Liver (tissue), 9 donors: ENCODE results near the gene CTXND2. TPM values are rescaled to one million over a fixed set of nuclear protein-coding genes. Genes with fewer than 3 reads are reported as not detected.

Experiments used
- DNase-seq: peaks from one replicate; pipeline ENCODE4 v3.0.0-alpha.2; 2017; ENCODE audit warnings: low spot score
- H3K27ac ChIP-seq, 2 donors: one replicate each; pipeline ENCODE4 v1.7.0; 2013; ENCODE audit warnings: inconsistent platforms in 2 of 2, low read length in 2 of 2, control low read depth in 1 of 2, low read depth in 1 of 2, mild to moderate bottlenecking in 1 of 2
- H3K27me3 ChIP-seq, 4 donors: one replicate each; pipeline versions ENCODE4 v1.6.1 to v1.7.0; 2013; ENCODE audit warnings: low read length in 3 of 4, inconsistent platforms in 1 of 4, mild to moderate bottlenecking in 1 of 4, moderate library complexity in 1 of 4; ENCODE audit not compliant: control insufficient read depth in 4 of 4, insufficient read depth in 4 of 4
- H3K36me3 ChIP-seq, 4 donors: one replicate each; pipeline versions ENCODE4 v1.6.1 to v1.7.0; 2013; ENCODE audit warnings: low read length in 3 of 4, mild to moderate bottlenecking in 3 of 4, low read depth in 1 of 4, moderate library complexity in 1 of 4; ENCODE audit not compliant: control insufficient read depth in 4 of 4, insufficient read depth in 3 of 4
- H3K4me1 ChIP-seq, 4 donors: one replicate each; pipeline versions ENCODE4 v1.6.1 to v1.7.0; 2013; ENCODE audit warnings: low read length in 3 of 4, mild to moderate bottlenecking in 3 of 4, moderate library complexity in 1 of 4; ENCODE audit not compliant: control insufficient read depth in 4 of 4, insufficient read depth in 4 of 4
- H3K4me3 ChIP-seq, 3 donors: one replicate each; pipeline versions ENCODE4 v1.6.1 to v1.7.0; 2013; ENCODE audit warnings: low read length in 3 of 3, control low read depth in 1 of 3, low read depth in 1 of 3, mild to moderate bottlenecking in 1 of 3
- H3K9ac ChIP-seq, 2 donors: one replicate each; pipeline ENCODE4 v1.7.0; 2013; ENCODE audit warnings: low read length in 2 of 2, mild to moderate bottlenecking in 2 of 2, moderate library complexity in 2 of 2, control low read depth in 1 of 2, low read depth in 1 of 2
- H3K9me3 ChIP-seq, 4 donors: one replicate each; pipeline versions ENCODE4 v1.6.1 to v1.7.0; 2013; ENCODE audit warnings: low read length in 3 of 4; ENCODE audit not compliant: control insufficient read depth in 4 of 4
- CTCF ChIP-seq: fragments of 150-350 bp; IDR thresholded peaks from 2 replicates; pipeline ENCODE4 v1.5.1; 2017; ENCODE audit warnings: improper control_type of control experiment, low read depth, low read length; ENCODE audit not compliant: missing input control
- EGR1 ChIP-seq, 2 donors: IDR thresholded peaks; 2 replicates each; pipeline ENCODE4 v1.6.1; 2016 to 2018; ENCODE audit warnings: antibody characterized with exemption in 2 of 2, low read depth in 2 of 2
- FOXA1 ChIP-seq: IDR thresholded peaks from 2 replicates; pipeline ENCODE4 v1.6.1; 2016; ENCODE audit warnings: antibody characterized with exemption
- FOXA2 ChIP-seq: IDR thresholded peaks from 2 replicates; pipeline ENCODE4 v1.6.1; 2016; ENCODE audit warnings: antibody characterized with exemption
- GABPA ChIP-seq, 2 donors: IDR thresholded peaks in 1 of 2; conservative IDR thresholded peaks in 1 of 2; 2 replicates each; pipeline ENCODE4 v1.6.1; 2016; ENCODE audit warnings: antibody characterized with exemption in 2 of 2, mild to moderate bottlenecking in 1 of 2, moderate library complexity in 1 of 2
- HNF4A ChIP-seq, 2 donors: conservative IDR thresholded peaks; 2 replicates each; pipeline ENCODE4 v1.6.1; 2016; ENCODE audit warnings: antibody characterized with exemption in 2 of 2, mild to moderate bottlenecking in 2 of 2
- HNF4G ChIP-seq: IDR thresholded peaks from 2 replicates; pipeline ENCODE4 v1.6.1; 2016; ENCODE audit warnings: antibody characterized with exemption
- JUND ChIP-seq, 2 donors: IDR thresholded peaks; 2 replicates each; pipeline ENCODE4 v1.6.1; 2016; ENCODE audit warnings: antibody characterized with exemption in 2 of 2
- MAX ChIP-seq: IDR thresholded peaks from 2 replicates; pipeline ENCODE4 v1.6.1; 2016; ENCODE audit warnings: antibody characterized with exemption
- NR2F2 ChIP-seq: IDR thresholded peaks from 2 replicates; pipeline ENCODE4 v1.6.1; 2016; ENCODE audit warnings: antibody characterized with exemption
- RAD21 ChIP-seq, 2 donors: IDR thresholded peaks; 2 replicates each; pipeline ENCODE4 v1.6.1; 2016; ENCODE audit warnings: antibody characterized with exemption in 2 of 2, mild to moderate bottlenecking in 2 of 2
- REST ChIP-seq: IDR thresholded peaks from 2 replicates; pipeline ENCODE4 v1.6.1; 2016; ENCODE audit warnings: antibody characterized with exemption, mild to moderate bottlenecking
- RXRA ChIP-seq, 2 donors: IDR thresholded peaks; 2 replicates each; pipeline ENCODE4 v1.6.1; 2017 to 2018; ENCODE audit warnings: antibody characterized with exemption in 2 of 2, mild to moderate bottlenecking in 1 of 2
- SP1 ChIP-seq: IDR thresholded peaks from 2 replicates; pipeline ENCODE4 v1.6.1; 2018; ENCODE audit warnings: antibody characterized with exemption, mild to moderate bottlenecking
- TAF1 ChIP-seq: conservative IDR thresholded peaks from 2 replicates; pipeline ENCODE4 v1.6.1; 2016; ENCODE audit warnings: antibody characterized with exemption, mild to moderate bottlenecking
- YY1 ChIP-seq: IDR thresholded peaks from 2 replicates; pipeline ENCODE4 v1.6.1; 2016; ENCODE audit warnings: antibody characterized with exemption, mild to moderate bottlenecking
- ZBTB33 ChIP-seq: IDR thresholded peaks from 2 replicates; pipeline ENCODE4 v1.6.1; 2016; ENCODE audit warnings: antibody characterized with exemption
- WGBS: extraction: QIAGEN DNeasy Blood & Tissue Kit; methylation state at CpG from one replicate; pipeline ENCODE4 v1.1.7; 2013; 5-methylcytosine and 5-hydroxymethylcytosine counted together
- polyA plus RNA-seq, 2 donors: library from polyadenylated mRNA; stranded (reverse) in 1 of 2; unstranded in 1 of 2; fragments of 200-250 nt in 1 of 2; fragments of >200 nt in 1 of 2; fragmentation: Nextera tagmentation in 1 of 2; extraction: Ambion mirVana in 1 of 2; gene quantifications; one replicate each; pipeline versions ENCODE4 v1.2.1 to v1.2.3, GENCODE V29; 2013 to 2015
- total RNA-seq, 2 donors: library from RNA; depleted of rRNA; stranded (reverse); fragments of >200 nt; gene quantifications; one replicate each; pipeline ENCODE4 v1.2.3, GENCODE V29; 2014
- TF ChIP-seq, protein P1 (sequence below): IDR thresholded peaks from 2 replicates; pipeline ENCODE4 v1.6.1; 2016; ENCODE audit warnings: antibody characterized with exemption
- donor health status: healthy.
- donor health status: healthy.
- donor health status: healthy.
- donor health status: healthy.
- donor health status: healthy.

CTXND2 gene
- total and polyA plus RNA-seq, 4 donors = not detected

GRCh38 chr1:150874455-150875196, 12.3 kb upstream of the CTXND2 start:
- peak overlapping the region; percentile 67 to 96 (median 72) for H3K4me3 ChIP-seq
- H3K9ac ChIP-seq = peak overlapping the region; percentile 91 to 98
- H3K27ac ChIP-seq = peak overlapping the region; percentile 77 to 96
- TF ChIP-seq TAF1 (no peak), HNF4A (conservative IDR thresholded peaks at IDR 0.05) (peak in 1 of 2 donors; percentile 37), MAX (no peak), SP1 (no peak), NR2F2 (no peak), ZBTB33 (no peak), HNF4G (no peak), FOXA1 (peak; percentile 61), YY1 (no peak), GABPA (IDR thresholded peaks at IDR 0.05 in 1 of 2, conservative IDR thresholded peaks at IDR 0.05 in 1 of 2) (no peak), EGR1 (IDR thresholded peaks at IDR 0.05; ENCODE audit: low read depth in 2 of 2) (peak in 1 of 2 donors; percentile 13), FOXA2 (peak; percentile 65), RAD21 (IDR thresholded peaks at IDR 0.05) (no peak), RXRA (IDR thresholded peaks at IDR 0.05) (peak in 1 of 2 donors; percentile 54), REST (no peak), CTCF (no peak), JUND (IDR thresholded peaks at IDR 0.05) (no peak)
- TF ChIP-seq, protein P1, sequence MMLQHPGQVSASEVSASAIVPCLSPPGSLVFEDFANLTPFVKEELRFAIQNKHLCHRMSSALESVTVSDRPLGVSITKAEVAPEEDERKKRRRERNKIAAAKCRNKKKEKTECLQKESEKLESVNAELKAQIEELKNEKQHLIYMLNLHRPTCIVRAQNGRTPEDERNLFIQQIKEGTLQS = no peak
- peaks cover 0 to 1% (median 0%) of the 10 kb centered on the region in 4 donors for H3K36me3 ChIP-seq
- H3K9me3 ChIP-seq = no peaks in the 10 kb centered on the region
- H3K27me3 ChIP-seq = no peaks in the 10 kb centered on the region
- WGBS = 22% methylated on average over 7 of the region's 7 CpGs
- H3K4me1 ChIP-seq = peaks cover 0 to 18% (median 9%) of the 10 kb centered on the region in 4 donors
- DNase-seq = no peak
